Bronchial epithelial cell (primary cell): ENCODE data around the gene LGI4. TPM values are rescaled to one million over a fixed set of nuclear protein-coding genes. Genes with fewer than 3 reads are reported as not detected.

Experiments used
- DNase-seq: peaks from one replicate; pipeline ENCODE4 v3.0.0-alpha.2; 2010; ENCODE audit warnings: low read depth
- FAIRE-seq: peaks from 2 replicates; lab custom pipeline; 2011; peaks lifted over from hg19 to GRCh38; lab: Jason Lieb, UNC
- H3K27me3 ChIP-seq: 2 replicates; pipeline ENCODE4 v1.5.1; 2011; ENCODE audit warnings: low read length; ENCODE audit not compliant: control insufficient read depth, insufficient read depth
- H3K36me3 ChIP-seq: 2 replicates; pipeline ENCODE4 v1.5.1; 2011; ENCODE audit warnings: low read length; ENCODE audit not compliant: control insufficient read depth, insufficient read depth
- H3K4me3 ChIP-seq: 2 replicates; pipeline ENCODE4 v1.5.1; 2011; ENCODE audit warnings: mild to moderate bottlenecking, low read depth, low read length, control low read depth
- total RNA-seq: library from RNA; depleted of rRNA; stranded (reverse); fragments of >200 nt; gene quantifications from 2 replicates; pipeline ENCODE4 v1.2.1, GENCODE V29; 2014
- TF ChIP-seq, protein P1 (sequence below): IDR thresholded peaks from 2 replicates; pipeline ENCODE4 v1.5.1; 2011; ENCODE audit warnings: mild to moderate bottlenecking, moderate library complexity, low read length, control low read depth, inconsistent platforms; ENCODE audit not compliant: insufficient read depth, severe bottlenecking

The LGI4 gene
- total RNA-seq, 1 donor from 2014 or later, result not detected

DNA sequence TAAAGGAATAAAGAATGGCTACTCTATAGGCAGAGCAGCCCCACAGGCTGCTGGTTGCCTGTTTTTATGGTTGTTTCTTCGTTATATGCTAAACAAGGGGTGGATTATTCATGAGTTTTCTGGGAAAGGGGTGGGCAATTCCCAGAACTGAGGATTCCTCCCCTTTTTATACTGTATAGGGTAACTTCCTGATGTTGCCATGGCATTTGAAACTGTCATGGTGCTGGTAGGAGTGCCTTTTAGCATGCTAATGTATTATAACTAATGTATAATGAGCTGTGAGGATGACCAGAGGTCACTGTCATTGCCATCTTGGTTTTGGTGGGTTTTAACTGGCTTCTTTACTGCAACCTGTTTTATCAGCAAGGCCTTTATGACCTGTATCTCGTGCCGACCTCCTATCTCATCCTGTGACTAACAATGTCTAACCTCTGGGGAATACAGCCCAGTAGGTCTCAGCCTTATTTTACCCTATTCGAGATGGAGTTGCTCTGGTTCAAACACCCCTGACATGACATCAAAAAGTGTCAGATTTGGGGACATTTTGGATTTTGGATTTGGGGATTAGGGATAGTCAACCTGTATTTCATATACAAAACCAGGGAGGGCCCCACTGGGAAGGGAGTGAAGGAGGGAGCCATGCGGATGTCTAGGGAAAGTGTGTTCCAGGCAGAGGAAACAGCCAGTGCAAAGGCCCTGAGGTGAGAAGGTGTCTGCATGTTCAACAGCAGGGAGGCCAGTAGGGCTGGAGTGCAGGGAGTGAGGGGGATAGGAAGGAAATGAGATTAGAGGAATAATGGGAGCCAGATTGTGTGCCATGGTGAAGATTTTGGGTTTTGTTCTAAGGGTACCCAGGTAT, 30.6 kb upstream of the LGI4 start:
- TF ChIP-seq, protein P1, sequence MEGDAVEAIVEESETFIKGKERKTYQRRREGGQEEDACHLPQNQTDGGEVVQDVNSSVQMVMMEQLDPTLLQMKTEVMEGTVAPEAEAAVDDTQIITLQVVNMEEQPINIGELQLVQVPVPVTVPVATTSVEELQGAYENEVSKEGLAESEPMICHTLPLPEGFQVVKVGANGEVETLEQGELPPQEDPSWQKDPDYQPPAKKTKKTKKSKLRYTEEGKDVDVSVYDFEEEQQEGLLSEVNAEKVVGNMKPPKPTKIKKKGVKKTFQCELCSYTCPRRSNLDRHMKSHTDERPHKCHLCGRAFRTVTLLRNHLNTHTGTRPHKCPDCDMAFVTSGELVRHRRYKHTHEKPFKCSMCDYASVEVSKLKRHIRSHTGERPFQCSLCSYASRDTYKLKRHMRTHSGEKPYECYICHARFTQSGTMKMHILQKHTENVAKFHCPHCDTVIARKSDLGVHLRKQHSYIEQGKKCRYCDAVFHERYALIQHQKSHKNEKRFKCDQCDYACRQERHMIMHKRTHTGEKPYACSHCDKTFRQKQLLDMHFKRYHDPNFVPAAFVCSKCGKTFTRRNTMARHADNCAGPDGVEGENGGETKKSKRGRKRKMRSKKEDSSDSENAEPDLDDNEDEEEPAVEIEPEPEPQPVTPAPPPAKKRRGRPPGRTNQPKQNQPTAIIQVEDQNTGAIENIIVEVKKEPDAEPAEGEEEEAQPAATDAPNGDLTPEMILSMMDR, result no peak

DNA sequence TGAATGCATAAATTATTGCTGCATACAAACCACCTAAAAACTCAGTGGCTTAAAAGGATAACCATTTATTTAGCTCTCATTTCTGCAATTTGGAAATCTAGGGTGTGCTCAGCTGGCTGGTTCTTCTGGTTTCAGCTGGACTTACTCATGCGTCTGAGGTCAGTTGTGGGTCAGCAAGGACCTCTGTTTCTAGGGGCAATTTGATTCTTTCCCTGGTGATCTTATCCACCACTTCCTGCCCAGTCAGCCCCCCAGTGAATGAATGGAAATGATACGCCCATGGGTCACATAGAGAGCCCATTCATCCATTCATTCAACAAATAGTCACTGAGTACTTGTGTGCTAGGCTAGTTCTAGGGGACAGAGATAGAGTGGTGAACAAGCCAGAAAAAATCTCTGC, 29.6 kb upstream of the LGI4 start:
- TF ChIP-seq, protein P1, result no peak
- H3K27me3 ChIP-seq, result no peaks in the 10 kb centered on the region
- peak; percentile 35 for DNase-seq
- FAIRE-seq, result no peak
- H3K4me3 ChIP-seq, result no peak overlapping the region
- H3K36me3 ChIP-seq, result peaks cover 11% of the 10 kb centered on the region

More for the DNA sequence above, 30.6 kb upstream of the LGI4 start:
- Histone ChIP-seq H3K27me3 (no peaks in the 10 kb centered on the region), H3K4me3 (no peak overlapping the region), H3K36me3 (peaks cover 12% of the 10 kb centered on the region)
- DNase-seq (no peak), FAIRE-seq (no peak)

DNA sequence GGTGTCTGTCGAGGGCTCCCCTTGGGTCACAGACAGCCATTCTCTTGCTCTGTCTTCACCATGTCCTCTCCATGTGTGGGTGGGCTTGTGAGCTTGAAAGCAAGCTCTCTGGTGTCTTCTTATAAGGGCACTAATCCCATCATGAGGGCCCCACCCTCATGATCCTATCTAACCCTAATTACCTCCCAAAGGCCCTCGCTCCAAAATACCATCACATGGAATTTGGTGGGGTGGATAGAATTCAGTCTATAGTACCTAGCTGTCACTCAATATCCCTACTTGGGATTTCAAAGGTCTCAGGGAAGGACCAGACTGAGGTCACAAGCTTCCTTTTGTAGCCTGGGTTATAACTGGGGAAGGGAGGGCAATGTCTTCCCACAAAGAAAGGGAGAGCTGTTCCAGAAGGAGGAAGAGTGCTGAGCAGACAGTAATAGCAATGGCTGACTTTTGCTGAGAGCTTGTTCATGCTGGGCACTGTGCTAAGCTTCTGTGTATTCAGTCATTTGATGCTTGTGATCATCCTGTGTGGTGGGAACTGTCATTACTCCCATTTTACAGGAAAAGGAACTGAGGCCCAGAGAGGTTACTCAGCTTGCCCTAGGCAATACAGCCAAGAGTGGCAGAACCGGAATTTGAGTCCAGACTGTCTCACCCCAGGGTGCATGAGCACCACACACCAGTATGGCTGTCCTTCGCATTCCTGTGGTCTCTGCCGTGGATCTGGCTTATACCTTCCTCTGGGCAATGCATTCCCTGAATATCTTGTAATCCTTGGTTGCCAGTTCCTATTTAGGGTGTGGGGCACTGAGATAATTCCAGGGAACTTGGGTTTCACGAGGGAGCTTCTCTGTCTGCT, 27.8 kb upstream of the LGI4 start:
- peaks cover 12% of the 10 kb centered on the region for H3K36me3 ChIP-seq
- H3K4me3 ChIP-seq, result no peak overlapping the region
- peak; percentile 83 for DNase-seq
- no peaks in the 10 kb centered on the region for H3K27me3 ChIP-seq
- TF ChIP-seq, protein P1, result no peak
- no peak for FAIRE-seq

DNA sequence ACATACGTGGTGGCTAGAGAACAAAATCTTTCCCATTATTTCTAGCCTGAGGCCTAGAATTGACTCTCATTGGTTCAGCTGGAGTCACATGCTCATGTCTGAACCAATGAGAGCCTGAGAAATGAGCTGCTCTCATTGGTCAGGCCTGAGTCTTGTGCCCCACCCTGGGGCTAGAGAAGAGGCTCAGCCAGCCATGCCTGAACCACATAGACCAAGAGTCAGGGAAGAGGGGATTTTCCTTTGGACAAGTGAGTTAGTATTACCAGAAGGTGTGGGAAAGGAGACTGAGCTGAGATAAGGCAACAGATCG, 26.5 kb upstream of the LGI4 start:
- DNase-seq (no peak), FAIRE-seq (no peak)
- Histone ChIP-seq H3K4me3 (no peak overlapping the region), H3K27me3 (no peaks in the 10 kb centered on the region), H3K36me3 (peaks cover 15% of the 10 kb centered on the region)
- TF ChIP-seq, protein P1, result no peak

DNA sequence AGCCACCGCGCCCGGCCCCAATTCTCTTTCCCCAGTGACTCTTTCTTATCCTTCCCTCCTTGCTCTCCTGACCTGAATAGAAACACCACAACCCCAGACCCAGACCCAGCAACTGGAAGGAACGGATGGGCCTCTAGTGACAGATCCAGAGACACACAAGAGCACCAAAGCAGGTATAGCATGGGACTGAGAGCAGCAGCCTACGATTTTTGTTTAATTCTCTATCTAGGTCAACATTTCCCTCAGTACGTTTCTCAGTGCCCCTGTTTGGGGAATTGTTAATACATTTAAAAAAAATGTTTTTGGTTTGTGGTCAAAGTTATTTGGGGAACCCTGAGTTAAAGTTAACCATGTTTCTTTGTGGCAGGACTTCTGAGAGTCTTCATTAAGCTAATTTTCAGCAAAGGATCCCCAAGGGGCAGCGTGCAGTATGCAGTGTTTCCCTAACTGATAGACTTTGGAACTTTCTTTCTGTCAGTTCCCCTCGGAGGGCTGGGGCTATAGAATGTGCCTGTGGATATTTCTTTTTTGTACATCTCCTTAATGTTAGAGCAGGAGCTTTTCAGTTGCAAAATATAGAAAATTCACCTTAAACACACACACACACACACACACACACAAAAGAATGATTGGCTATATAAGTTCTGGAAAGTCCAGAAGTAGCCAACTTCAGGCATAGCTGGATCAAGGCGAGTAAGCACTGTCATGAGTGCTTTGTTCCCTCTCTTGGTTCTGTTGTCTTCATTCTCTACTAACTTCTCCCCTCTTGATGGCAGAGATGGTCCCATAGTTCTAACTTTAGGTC, 26.0 kb upstream of the LGI4 start:
- TF ChIP-seq, protein P1, result no peak
- peaks cover 12% of the 10 kb centered on the region for H3K36me3 ChIP-seq
- no peak for FAIRE-seq
- no peaks in the 10 kb centered on the region for H3K27me3 ChIP-seq
- no peak overlapping the region for H3K4me3 ChIP-seq
- DNase-seq, result no peak
